HCT116 (cell line): Measurements from ENCODE around the gene CELF2. TPM values are rescaled to one million over a fixed set of nuclear protein-coding genes. Genes with fewer than 3 reads are reported as not detected.

Experiments used
- ATAC-seq: fragments of 200-7000 bp; cut with Tn5 transposase; 2 replicates; pipeline ENCODE4 v1.9.1; 2020; ENCODE audit warnings: mild to moderate bottlenecking, moderate library complexity
- BruUV-seq: library from RNA; stranded (reverse); fragments of 400-500 nt; replicated peaks from 2 replicates; lab custom pipeline; 2021; lab: Mats Ljungman, UMichigan
- CTCF ChIA-PET: fragments of 300-600 bp; sonication (Branson Sonifier 250); formaldehyde crosslinking; loops from one replicate; lab custom pipeline; 2021; ENCODE audit warnings: antibody characterized with exemption; lab: Charles Lee
- POLR2A ChIA-PET: fragments of 300-600, 350-600 bp; sonication (Branson Sonifier 250); formaldehyde crosslinking; loops from one replicate; lab custom pipeline; 2021; ENCODE audit warnings: antibody characterized with exemption; lab: Charles Lee
- RAD21 ChIA-PET, 2 experiments: fragments of 300-600 bp; sonication (Branson Sonifier 250); formaldehyde crosslinking; loops; one replicate each; lab custom pipeline; 2023; ENCODE audit warnings: low total read pairs in 2 of 2; ENCODE audit not compliant: uncharacterized antibody in 2 of 2, unreplicated experiment in 2 of 2, low non-redundant PET in 1 of 2; lab: Charles Lee
- DNase-seq: peaks from one replicate; pipeline ENCODE4 v3.0.0-alpha.2; 2010; ENCODE audit warnings: low read depth, low spot score
- H2AFZ ChIP-seq: fragments of 200-600 bp; shearing (Covaris generic), sonication (generic); 2 replicates; pipeline ENCODE4 v1.6.1; 2017; ENCODE audit warnings: low read depth, mixed run types, mixed read lengths, antibody characterized with exemption, low read length; ENCODE audit not compliant: poor library complexity, severe bottlenecking
- H3K27ac ChIP-seq: 2 replicates; pipeline ENCODE4 v1.5.1; 2012; ENCODE audit warnings: low read depth, low read length
- H3K27me3 ChIP-seq: fragments of 200-600 bp; sonication (generic); 2 replicates; pipeline ENCODE4 v1.6.1; 2016; ENCODE audit warnings: mixed run types, low read length, mixed read lengths; ENCODE audit not compliant: insufficient read depth
- H3K36me3 ChIP-seq, 2 experiments: fragments of 200-500 bp in 1 of 2; fragments of 200-600 bp in 1 of 2; sonication (Bioruptor generic) in 1 of 2; sonication (generic) in 1 of 2; 2 replicates each; pipeline versions ENCODE4 v1.5.1 to v1.6.1; 2014 to 2016; ENCODE audit warnings: low read length in 2 of 2, inconsistent platforms in 1 of 2, mixed read lengths in 1 of 2, mixed run types in 1 of 2; ENCODE audit not compliant: insufficient read depth in 2 of 2, control insufficient read depth in 1 of 2
- H3K4me1 ChIP-seq, 2 experiments: fragments of 200-600 bp in 1 of 2; sonication (generic) in 1 of 2; 2 replicates each; pipeline versions ENCODE4 v1.5.1 to v1.6.1; 2012 to 2017; ENCODE audit warnings: low read length in 2 of 2, inconsistent platforms in 1 of 2, mild to moderate bottlenecking in 1 of 2, mixed read lengths in 1 of 2, mixed run types in 1 of 2, moderate library complexity in 1 of 2; ENCODE audit not compliant: insufficient read depth in 2 of 2, control insufficient read depth in 1 of 2
- H3K4me2 ChIP-seq: fragments of 200-600 bp; sonication (generic); 2 replicates; pipeline ENCODE4 v1.6.1; 2017; ENCODE audit warnings: mixed run types, low read length, mixed read lengths
- H3K4me3 ChIP-seq, 2 experiments: fragments of 200-600 bp in 1 of 2; sonication (generic) in 1 of 2; replicated peaks in 1 of 2; 2 replicates each; pipeline ENCODE4 v1.5.1; 2011 to 2016; ENCODE audit warnings: low read length in 2 of 2, control low read depth in 1 of 2, low read depth in 1 of 2, mild to moderate bottlenecking in 1 of 2, mixed read lengths in 1 of 2, mixed run types in 1 of 2
- H3K79me2 ChIP-seq: fragments of 200-600 bp; sonication (generic); 2 replicates; pipeline ENCODE4 v1.6.1; 2017; ENCODE audit warnings: mild to moderate bottlenecking, mixed run types, low read length, moderate library complexity, mixed read lengths; ENCODE audit not compliant: insufficient read depth
- H3K9ac ChIP-seq: fragments of 200-600 bp; sonication (generic); 2 replicates; pipeline ENCODE4 v1.6.1; 2016; ENCODE audit warnings: low read length, mixed read lengths
- H3K9me2 ChIP-seq: fragments of 200-600 bp; sonication (generic), shearing (Covaris generic); 2 replicates; pipeline ENCODE4 v1.6.1; 2017; ENCODE audit warnings: mixed run types, mild to moderate bottlenecking, moderate library complexity; ENCODE audit not compliant: insufficient read depth
- H3K9me3 ChIP-seq, 2 experiments: fragments of 200-500 bp in 1 of 2; fragments of 200-600 bp in 1 of 2; sonication (Bioruptor generic) in 1 of 2; sonication (generic) in 1 of 2; 2 replicates each; pipeline ENCODE4 v1.6.1; 2014 to 2017; ENCODE audit warnings: low read length in 2 of 2, mixed read lengths in 2 of 2, inconsistent platforms in 1 of 2, low read depth in 1 of 2, mild to moderate bottlenecking in 1 of 2, mixed run types in 1 of 2, moderate library complexity in 1 of 2; ENCODE audit not compliant: control insufficient read depth in 1 of 2, insufficient read depth in 1 of 2
- H4K20me1 ChIP-seq: fragments of 200-600 bp; sonication (generic), shearing (Covaris generic); 2 replicates; pipeline ENCODE4 v1.6.1; 2017; ENCODE audit warnings: mixed run types, mild to moderate bottlenecking, moderate library complexity; ENCODE audit not compliant: insufficient read depth
- CEBPB ChIP-seq: IDR thresholded peaks from 2 replicates; pipeline ENCODE4 v1.6.1; 2012; ENCODE audit warnings: low read depth
- ELF1 ChIP-seq: IDR thresholded peaks from 2 replicates; pipeline ENCODE4 v1.6.1; 2012; ENCODE audit warnings: low read depth, borderline replicate concordance
- JUND ChIP-seq: IDR thresholded peaks from 2 replicates; pipeline ENCODE4 v1.6.1; 2012
- MAX ChIP-seq: IDR thresholded peaks from 2 replicates; pipeline ENCODE4 v1.6.1; 2012
- SIN3A ChIP-seq: IDR thresholded peaks from 2 replicates; pipeline ENCODE4 v1.6.1; 2012; ENCODE audit warnings: low read depth
- ZBTB33 ChIP-seq: IDR thresholded peaks from 2 replicates; pipeline ENCODE4 v1.6.1; 2011; ENCODE audit warnings: mild to moderate bottlenecking, low read length, moderate library complexity; ENCODE audit not compliant: insufficient replicate concordance; ENCODE audit errors: extremely low read depth
- ZFX ChIP-seq: fragments of 450-650 bp; IDR thresholded peaks from 2 replicates; pipeline ENCODE4 v1.6.1; 2017
- intact Hi-C: fragments of 100-400 bp; cut with micrococcal nuclease; formaldehyde crosslinking; loops from 2 replicates; pipeline ENCODE4 v1.10.0; 2022
- total RNA-seq: library from RNA; stranded (reverse); gene quantifications from one replicate; pipeline ENCODE4 v1.2.1, GENCODE V29; 2021; ENCODE audit not compliant: unreplicated experiment

Gene CELF2
- total RNA-seq, 1 experiment from 2014 or later, result 0.66 TPM

GRCh38 chr10:11178606-11179515 is 161.2 kb downstream of the CELF2 start:
- Histone ChIP-seq H3K4me2 (no peak overlapping the region), H3K79me2 (no peaks in the 10 kb centered on the region), H3K27ac (no peak overlapping the region), H3K9me3 (no peaks in the 10 kb centered on the region), H3K27me3 (peaks cover 5% of the 10 kb centered on the region; the same call in 1 of the 2 replicates), H4K20me1 (no peaks in the 10 kb centered on the region), H3K9ac (no peak overlapping the region), H2AFZ (no peak overlapping the region), H3K36me3 (no peaks in the 10 kb centered on the region), H3K4me1 (no peaks in the 10 kb centered on the region), H3K4me3 (no peak overlapping the region), H3K9me2 (no peaks in the 10 kb centered on the region)
- ATAC-seq (no peak), DNase-seq (no peak)
- TF ChIP-seq CEBPB (no peak), SIN3A (no peak), MAX (no peak), ELF1 (no peak), JUND (no peak), ZBTB33 (no peak), ZFX (no peak)
- intact Hi-C loops, result no loop called here
- POLR2A ChIA-PET, result no interaction called here
- no TSS peak for BruUV-seq
- RAD21 ChIA-PET, result no interaction called here
- CTCF ChIA-PET, result no interaction called here
